Astrocyte (in vitro differentiated cells and primary cell): ENCODE results near the gene NCKAP1. TPM values are rescaled to one million over a fixed set of nuclear protein-coding genes. Genes with fewer than 3 reads are reported as not detected.
A peak's percentile ranks its signal among the peaks of the same experiment; 100 is the strongest.

Experiments
- DNase-seq: peaks from one replicate; pipeline ENCODE4 v3.0.0-alpha.2; 2010; ENCODE audit warnings: low read depth
- FAIRE-seq: peaks from 2 replicates; lab custom pipeline; 2011; peaks lifted over from hg19 to GRCh38; lab: Jason Lieb, UNC
- H2AFZ ChIP-seq: 2 replicates; pipeline ENCODE4 v1.6.0; 2012; ENCODE audit warnings: low read depth, low read length, inconsistent platforms
- H3K27ac ChIP-seq: 2 replicates; pipeline ENCODE4 v1.5.1; 2011; ENCODE audit warnings: low read depth, low read length, inconsistent platforms
- H3K27me3 ChIP-seq: 2 replicates; pipeline ENCODE4 v1.6.0; 2011; ENCODE audit warnings: low read length, inconsistent platforms; ENCODE audit not compliant: insufficient read depth
- H3K36me3 ChIP-seq: 2 replicates; pipeline ENCODE4 v1.5.1; 2011; ENCODE audit warnings: low read length, inconsistent platforms; ENCODE audit not compliant: insufficient read depth
- H3K4me1 ChIP-seq: 2 replicates; pipeline ENCODE4 v1.5.1; 2011; ENCODE audit warnings: low read length, inconsistent platforms; ENCODE audit not compliant: insufficient read depth
- H3K4me2 ChIP-seq: 2 replicates; pipeline ENCODE4 v1.6.0; 2012; ENCODE audit warnings: low read length, inconsistent platforms
- H3K4me3 ChIP-seq: 2 replicates; pipeline ENCODE4 v1.5.1; 2011; ENCODE audit warnings: low read depth, mild to moderate bottlenecking, low read length, inconsistent platforms; ENCODE audit not compliant: insufficient read depth
- H3K79me2 ChIP-seq: 2 replicates; pipeline ENCODE4 v1.6.0; 2012; ENCODE audit warnings: mild to moderate bottlenecking, low read length, inconsistent platforms; ENCODE audit not compliant: insufficient read depth
- H3K9ac ChIP-seq: 2 replicates; pipeline ENCODE4 v1.6.0; 2012; ENCODE audit warnings: mild to moderate bottlenecking, low read length, inconsistent platforms
- H3K9me3 ChIP-seq: 2 replicates; pipeline ENCODE4 v1.5.1; 2012; ENCODE audit warnings: low read depth, mild to moderate bottlenecking, low read length, inconsistent platforms; ENCODE audit not compliant: insufficient read depth
- H4K20me1 ChIP-seq: 2 replicates; pipeline ENCODE4 v1.6.0; 2012; ENCODE audit warnings: low read length, inconsistent platforms; ENCODE audit not compliant: insufficient read depth
- H3K27ac Mint-ChIP-seq: one replicate; pipeline ENCODE4 v1.8.0; 2021; ENCODE audit warnings: mild to moderate bottlenecking, mixed read lengths; ENCODE audit not compliant: unreplicated experiment
- H3K27me3 Mint-ChIP-seq: one replicate; pipeline ENCODE4 v1.8.0; 2021; ENCODE audit warnings: low read depth, mixed read lengths; ENCODE audit not compliant: unreplicated experiment
- H3K36me3 Mint-ChIP-seq: one replicate; pipeline ENCODE4 v1.8.0; 2021; ENCODE audit warnings: low read depth, mixed read lengths; ENCODE audit not compliant: unreplicated experiment
- H3K4me1 Mint-ChIP-seq: one replicate; pipeline ENCODE4 v1.8.0; 2021; ENCODE audit warnings: low read depth, mixed read lengths; ENCODE audit not compliant: unreplicated experiment
- H3K4me3 Mint-ChIP-seq: one replicate; pipeline ENCODE4 v1.8.0; 2021; ENCODE audit warnings: mild to moderate bottlenecking, moderate library complexity, mixed read lengths; ENCODE audit not compliant: unreplicated experiment
- H3K9me3 Mint-ChIP-seq: one replicate; pipeline ENCODE4 v1.8.0; 2021; ENCODE audit warnings: mild to moderate bottlenecking, mixed read lengths; ENCODE audit not compliant: unreplicated experiment
- CTCF ChIP-seq: IDR thresholded peaks from 2 replicates; pipeline ENCODE4 v1.5.1; 2011; ENCODE audit warnings: low read depth, mild to moderate bottlenecking, inconsistent platforms, low read length, moderate library complexity; ENCODE audit not compliant: insufficient read depth
- EZH2 ChIP-seq: IDR thresholded peaks from 2 replicates; pipeline ENCODE4 v1.6.1; 2012; ENCODE audit warnings: mild to moderate bottlenecking, low read length, inconsistent platforms; ENCODE audit not compliant: insufficient read depth
- total RNA-seq: library from RNA; stranded (reverse); gene quantifications from 2 replicates; pipeline ENCODE4 v1.2.1, GENCODE V29; 2021

Gene NCKAP1
- total RNA-seq, 1 donor from 2014 or later: 164 TPM

- H3K27me3 ChIP-seq: peaks cover 14% of the 10 kb centered on the region
- no peak overlapping the region for H3K27ac ChIP-seq
- no peak overlapping the region for H3K4me3 Mint-ChIP-seq
- peaks cover 1% of the 10 kb centered on the region for H3K36me3 Mint-ChIP-seq
- TF ChIP-seq EZH2: no peak
- TF ChIP-seq CTCF: no peak
- H2AFZ ChIP-seq: no peak overlapping the region
- no peaks in the 10 kb centered on the region for H3K4me1 ChIP-seq
- H3K4me3 ChIP-seq: no peak overlapping the region
- no peaks in the 10 kb centered on the region for H4K20me1 ChIP-seq
- FAIRE-seq (no peak), DNase-seq (no peak)
- H3K79me2 ChIP-seq: no peaks in the 10 kb centered on the region
- H3K9me3 ChIP-seq: no peaks in the 10 kb centered on the region
- H3K27ac Mint-ChIP-seq: no peak overlapping the region
- no peak overlapping the region for H3K9ac ChIP-seq
- no peaks in the 10 kb centered on the region for H3K4me1 Mint-ChIP-seq
- H3K4me2 ChIP-seq: no peak overlapping the region
- H3K27me3 Mint-ChIP-seq: peaks cover 10% of the 10 kb centered on the region
- H3K36me3 ChIP-seq: no peaks in the 10 kb centered on the region
- H3K9me3 Mint-ChIP-seq: no peaks in the 10 kb centered on the region
Observed at GRCh38 chr2:183072177-183072576, 33.9 kb upstream of the NCKAP1 start.

- Histone ChIP-seq H3K36me3 (no peaks in the 10 kb centered on the region), H3K4me1 (no peaks in the 10 kb centered on the region), H3K4me3 (no peak overlapping the region), H2AFZ (no peak overlapping the region), H3K4me2 (no peak overlapping the region), H3K79me2 (no peaks in the 10 kb centered on the region), H4K20me1 (no peaks in the 10 kb centered on the region), H3K27me3 (peaks cover 13% of the 10 kb centered on the region), H3K9ac (no peak overlapping the region), H3K9me3 (no peaks in the 10 kb centered on the region), H3K27ac (no peak overlapping the region)
- DNase-seq (peak; percentile 16), FAIRE-seq (no peak)
- TF ChIP-seq CTCF (peak; percentile 19), EZH2 (no peak)
- Mint-ChIP-seq H3K4me1 (no peaks in the 10 kb centered on the region), H3K4me3 (no peak overlapping the region), H3K27me3 (peaks cover 10% of the 10 kb centered on the region), H3K9me3 (no peaks in the 10 kb centered on the region), H3K36me3 (peaks cover 1% of the 10 kb centered on the region), H3K27ac (no peak overlapping the region)
Observed at GRCh38 chr2:183070942-183071844, 32.9 kb upstream of the NCKAP1 start.

DNA sequence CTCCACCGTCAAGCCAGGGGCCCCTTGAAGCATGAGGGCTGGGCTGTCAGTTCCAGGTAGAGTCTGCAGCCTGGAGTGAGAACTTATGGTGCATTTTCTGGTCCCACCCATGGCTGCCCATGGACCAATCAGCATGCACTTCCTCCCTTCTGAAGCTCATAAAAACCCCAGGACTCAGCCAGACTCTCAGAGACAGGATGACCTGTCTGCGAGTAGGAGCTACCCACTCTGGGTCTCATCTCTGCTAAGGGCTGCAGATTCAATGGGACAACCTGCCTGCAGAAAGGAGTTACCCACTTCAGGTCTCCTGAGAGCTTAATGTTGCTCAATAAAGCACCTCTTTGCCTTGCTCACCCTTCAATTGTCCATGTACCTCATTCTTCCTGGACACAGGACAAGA lies 30.9 kb upstream of the NCKAP1 start:
- Histone ChIP-seq H3K36me3 (no peaks in the 10 kb centered on the region), H2AFZ (no peak overlapping the region), H3K79me2 (no peaks in the 10 kb centered on the region), H3K4me2 (no peak overlapping the region), H4K20me1 (no peaks in the 10 kb centered on the region), H3K4me1 (no peaks in the 10 kb centered on the region), H3K4me3 (no peak overlapping the region), H3K9me3 (no peaks in the 10 kb centered on the region), H3K9ac (no peak overlapping the region), H3K27ac (no peak overlapping the region), H3K27me3 (peaks cover 2% of the 10 kb centered on the region)
- TF ChIP-seq EZH2 (no peak), CTCF (no peak)
- peaks cover 1% of the 10 kb centered on the region for H3K36me3 Mint-ChIP-seq
- no peaks in the 10 kb centered on the region for H3K9me3 Mint-ChIP-seq
- H3K4me3 Mint-ChIP-seq: no peak overlapping the region
- H3K27ac Mint-ChIP-seq: no peak overlapping the region
- H3K4me1 Mint-ChIP-seq: no peaks in the 10 kb centered on the region
- FAIRE-seq: no peak
- no peak for DNase-seq
- H3K27me3 Mint-ChIP-seq: peaks cover 8% of the 10 kb centered on the region
